SK-MEL-5 (cell line): Measurements from ENCODE around the gene NME9. TPM values are rescaled to one million over a fixed set of nuclear protein-coding genes. Genes with fewer than 3 reads are reported as not detected.

Experiments used
- DNase-seq: peaks from one replicate; pipeline ENCODE4 v3.0.0-alpha.2; 2016; ENCODE audit warnings: low read depth, low spot score
- in situ Hi-C: cut with HindIII; loops from 2 replicates; pipeline ENCODE4 v1.10.0; 2016; ENCODE audit warnings: low sequenced_read_pairs, high pct_unique_total_duplicates, low pct_unique_long_range_greater_than_20kb
- total RNA-seq: library from RNA; depleted of rRNA; stranded (reverse); fragments of >200 nt; shearing (Covaris generic); gene quantifications from 2 replicates; pipeline ENCODE4 v1.2.3, GENCODE V29; 2014

The NME9 gene
- total RNA-seq, 1 experiment from 2014 or later: not detected

DNA sequence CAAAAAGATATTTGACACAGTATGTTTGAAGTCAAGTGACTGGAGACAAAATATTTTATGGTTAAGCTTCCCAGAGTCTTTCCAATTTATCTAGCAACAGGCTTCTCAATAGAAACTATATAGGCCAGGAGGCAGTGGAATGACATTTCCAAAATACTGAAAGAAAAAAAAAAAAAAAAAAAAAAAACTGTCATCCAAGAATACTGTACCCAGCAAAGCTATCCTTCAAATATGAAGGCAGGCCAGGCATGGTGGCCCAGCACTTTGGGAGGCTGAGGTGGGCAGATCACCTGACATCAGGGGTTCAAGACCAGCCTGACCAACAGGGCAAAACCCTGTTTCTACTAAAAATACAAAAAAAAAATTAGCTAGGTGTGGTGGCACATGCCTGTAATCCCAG lies 20.9 kb downstream of the NME9 start:
- DNase-seq: no peak
- in situ Hi-C loops: no loop called here

DNA sequence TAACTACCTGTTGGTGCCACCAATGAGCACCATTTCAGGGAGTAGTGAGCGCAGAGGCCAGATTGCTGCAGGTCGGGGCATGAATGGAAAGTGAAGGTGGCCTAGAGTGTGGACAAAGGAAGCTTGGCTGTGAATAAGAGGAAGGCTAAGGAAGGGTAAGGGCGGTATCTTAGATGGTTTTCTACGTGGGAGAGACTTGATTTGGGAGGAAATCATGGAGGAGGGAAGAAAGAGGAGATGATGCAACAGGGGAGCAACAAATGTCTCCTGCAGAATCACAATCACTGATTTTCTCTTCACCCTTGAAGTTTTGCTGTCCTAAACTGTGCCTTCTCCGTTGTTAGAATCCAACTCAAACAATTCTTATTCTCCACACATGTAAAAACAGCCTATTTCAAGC lies 21.8 kb downstream of the NME9 start:
- in situ Hi-C loops: no loop called here
- no peak for DNase-seq

- in situ Hi-C loops: no loop called here
- DNase-seq: no peak
Measured at GRCh38 chr3:138303474-138303873, 26.2 kb downstream of the NME9 start.

DNA sequence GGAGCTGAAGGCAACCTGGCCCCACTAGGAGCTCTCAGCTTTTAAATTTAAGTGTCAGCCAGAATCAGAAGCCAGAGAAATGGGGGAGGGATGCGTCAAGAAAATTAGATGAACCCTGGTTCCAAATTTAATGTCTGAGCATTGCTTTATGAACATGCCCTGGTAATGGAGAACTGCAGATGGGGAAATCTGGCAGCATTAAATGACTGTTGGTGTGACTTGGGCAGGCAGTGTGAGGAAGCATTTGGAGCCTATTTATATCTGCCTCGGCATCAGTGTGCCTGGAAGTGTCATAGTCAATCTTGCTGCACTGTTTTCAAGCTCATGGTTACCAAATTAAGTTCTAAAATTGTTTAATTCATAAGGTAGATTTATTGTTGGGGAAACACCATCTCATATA lies 29.0 kb downstream of the NME9 start:
- no peak for DNase-seq
- in situ Hi-C loops: no loop called here

DNA sequence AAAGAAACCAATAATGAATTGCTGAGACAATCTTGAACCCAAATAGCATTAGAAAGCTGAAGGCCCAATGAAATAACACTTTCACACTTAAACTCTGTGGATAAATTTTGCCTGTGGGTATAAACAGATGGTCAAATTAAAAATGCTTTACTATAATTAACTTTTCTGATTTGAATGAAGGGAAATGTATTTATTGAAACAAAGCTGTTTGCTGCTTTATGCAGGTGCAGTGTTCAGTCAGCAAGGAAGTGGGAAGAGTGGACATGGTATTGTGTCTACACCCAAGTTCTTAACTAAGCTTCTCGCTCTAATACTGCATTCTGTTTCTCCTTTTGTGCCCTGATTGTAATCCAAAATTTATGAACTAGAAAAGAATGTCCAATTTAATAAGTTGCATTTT lies 31.8 kb downstream of the NME9 start:
- in situ Hi-C loops: no loop called here
- DNase-seq: no peak

GRCh38 chr3:138297059-138297607 lies 32.5 kb downstream of the NME9 start:
- in situ Hi-C loops: no loop called here
- no peak for DNase-seq

DNA sequence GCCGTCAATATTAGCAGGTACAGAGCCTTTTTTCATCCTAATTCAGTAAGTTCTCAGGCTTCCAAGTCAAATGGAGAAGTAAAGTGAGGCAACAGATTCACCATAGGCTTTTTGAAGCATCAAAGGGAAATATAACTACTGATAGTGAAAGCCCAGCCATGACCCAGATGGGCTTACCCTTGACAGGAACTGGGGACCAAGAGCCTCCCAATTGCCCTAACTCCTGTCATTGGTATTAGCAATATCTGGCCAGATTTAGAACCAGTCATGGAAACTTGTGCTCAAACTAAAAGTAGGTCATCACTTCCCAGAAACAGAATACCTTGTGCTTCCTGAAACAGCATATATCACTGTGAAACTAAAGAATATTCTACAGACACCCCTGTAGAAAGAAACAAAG lies 33.0 kb downstream of the NME9 start:
- no peak for DNase-seq
- in situ Hi-C loops: no loop called here

- in situ Hi-C loops: no loop called here
- no peak for DNase-seq
Measured at GRCh38 chr3:138289701-138290100, 40.0 kb downstream of the NME9 start.

- DNase-seq: no peak
- in situ Hi-C loops: no loop called here
Measured at GRCh38 chr3:138289260-138289659, 40.4 kb downstream of the NME9 start.

DNA sequence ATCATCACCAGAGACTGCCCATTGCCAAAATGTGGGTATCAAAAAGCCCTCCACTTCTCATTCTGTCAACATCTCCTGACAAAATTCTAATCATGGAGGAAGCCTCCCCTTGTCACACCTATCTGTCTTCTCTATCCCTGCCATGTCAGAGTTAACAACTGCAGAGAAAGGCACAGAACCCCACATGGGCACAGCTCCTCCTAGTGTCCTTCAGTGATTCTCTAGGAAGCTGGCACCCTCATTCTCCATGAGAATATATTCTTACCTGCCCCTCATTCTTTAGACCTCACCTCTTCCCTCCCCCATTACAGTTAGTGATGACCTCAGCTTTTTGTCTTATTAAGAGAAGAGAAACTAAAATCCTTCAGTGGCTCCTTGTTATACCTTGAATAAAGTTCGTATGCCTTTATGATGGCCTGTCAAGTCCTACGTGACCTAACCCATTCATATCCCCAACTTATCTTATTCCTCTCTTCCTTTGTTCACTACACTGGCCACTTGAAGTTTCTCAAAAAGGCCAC lies 44.6 kb downstream of the NME9 start:
- in situ Hi-C loops: no loop called here
- no peak for DNase-seq

GRCh38 chr3:138284079-138284478 lies 45.6 kb downstream of the NME9 start:
- in situ Hi-C loops: no loop called here

GRCh38 chr3:138282836-138283235 lies 46.8 kb downstream of the NME9 start:
- DNase-seq: no peak
- in situ Hi-C loops: no loop called here

More at GRCh38 chr3:138284079-138284478, 45.6 kb downstream of the NME9 start:
- no peak for DNase-seq

DNA sequence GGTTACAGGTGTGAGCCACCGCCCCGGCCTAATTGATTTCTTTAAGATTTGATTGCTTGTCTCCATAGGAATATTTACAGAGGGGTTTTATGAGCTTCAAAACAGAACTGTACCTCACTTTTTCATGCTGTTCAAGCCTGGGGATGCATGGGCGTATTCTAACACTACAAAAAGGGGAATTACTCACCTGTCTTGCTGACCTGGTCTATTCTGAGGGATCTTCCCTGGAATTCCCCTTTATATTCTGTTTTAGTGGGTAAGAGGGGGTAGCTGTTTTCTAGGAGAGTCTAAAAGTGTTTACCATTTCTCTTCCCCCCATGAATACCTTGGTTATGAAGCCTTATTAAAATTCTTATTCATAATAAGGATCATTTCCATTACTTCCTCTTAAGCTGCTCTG lies 48.1 kb downstream of the NME9 start:
- in situ Hi-C loops: no loop called here
- DNase-seq: no peak

DNA sequence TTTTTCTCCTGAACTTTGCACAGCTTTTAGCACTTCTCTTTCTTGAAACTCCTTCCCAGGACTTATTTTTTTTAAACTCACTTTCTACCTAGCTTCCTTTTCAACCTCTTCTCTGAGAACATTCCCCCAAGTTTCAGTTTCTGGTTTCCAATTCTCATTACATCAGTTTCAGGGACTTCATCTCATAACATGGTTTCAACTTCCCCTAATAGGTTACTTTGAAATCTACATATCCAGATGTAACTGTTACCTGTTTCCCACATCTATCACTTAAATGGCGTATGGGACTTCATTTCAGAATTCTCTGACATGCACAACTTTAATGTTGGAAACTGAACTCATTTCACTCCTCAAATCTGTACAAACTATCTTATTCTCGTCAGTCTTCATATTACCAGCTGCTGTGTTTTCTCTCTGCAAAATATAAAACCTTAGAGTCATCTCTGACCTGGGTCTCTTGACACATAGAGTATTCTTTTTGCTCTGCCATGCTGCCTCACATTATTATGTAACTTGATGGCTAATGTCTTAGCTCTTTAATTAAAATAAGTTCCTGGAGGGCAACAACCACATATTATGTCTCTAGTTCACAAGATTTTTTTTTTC lies 58.4 kb downstream of the NME9 start:
- in situ Hi-C loops: no loop called here
- DNase-seq: no peak

DNA sequence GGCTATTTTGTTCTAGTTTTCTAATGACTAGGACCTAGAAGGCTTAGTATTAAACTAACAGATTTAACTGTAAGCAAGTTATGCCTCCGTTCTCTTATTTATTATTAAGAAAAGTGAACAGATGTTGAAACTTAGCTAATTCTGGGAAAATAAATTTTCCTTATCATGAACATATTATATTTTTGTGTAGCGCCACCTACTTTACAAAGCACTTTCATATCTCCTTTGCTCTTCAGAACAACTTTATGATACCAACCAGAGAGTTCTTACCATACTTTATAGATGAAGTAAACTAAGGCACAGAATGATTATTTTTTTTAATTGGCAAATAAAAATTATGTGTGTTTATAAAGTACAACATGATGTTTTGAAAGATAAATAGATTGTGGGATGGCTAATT lies 59.4 kb downstream of the NME9 start:
- in situ Hi-C loops: no loop called here
- no peak for DNase-seq

- in situ Hi-C loops: no loop called here
- DNase-seq: no peak
Measured at GRCh38 chr3:138267083-138267482, 62.6 kb downstream of the NME9 start.

DNA sequence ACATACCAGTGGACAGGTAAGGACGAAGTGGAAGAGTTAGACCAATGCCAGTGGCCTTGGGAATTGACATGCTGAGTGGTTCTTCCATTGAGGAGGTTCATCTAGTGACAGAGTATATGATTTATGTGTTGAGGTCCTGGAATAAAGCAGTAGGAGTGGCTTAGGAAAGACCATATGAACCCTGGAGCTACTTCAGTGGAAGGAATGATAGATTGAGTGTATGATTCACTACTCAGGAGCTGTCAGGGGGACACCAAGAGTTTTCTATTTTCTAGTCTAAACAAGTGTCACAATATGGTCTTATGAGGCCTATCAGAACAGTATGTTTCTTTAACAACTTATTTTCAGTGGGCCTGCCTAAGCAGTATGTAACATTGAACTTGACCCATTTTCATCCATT lies 63.9 kb downstream of the NME9 start:
- no peak for DNase-seq
- in situ Hi-C loops: no loop called here

GRCh38 chr3:138263104-138263503 lies 66.5 kb downstream of the NME9 start:
- no peak for DNase-seq
- in situ Hi-C loops: no loop called here

GRCh38 chr3:138260611-138261010 lies 69.0 kb downstream of the NME9 start:
- in situ Hi-C loops: no loop called here
- DNase-seq: no peak

DNA sequence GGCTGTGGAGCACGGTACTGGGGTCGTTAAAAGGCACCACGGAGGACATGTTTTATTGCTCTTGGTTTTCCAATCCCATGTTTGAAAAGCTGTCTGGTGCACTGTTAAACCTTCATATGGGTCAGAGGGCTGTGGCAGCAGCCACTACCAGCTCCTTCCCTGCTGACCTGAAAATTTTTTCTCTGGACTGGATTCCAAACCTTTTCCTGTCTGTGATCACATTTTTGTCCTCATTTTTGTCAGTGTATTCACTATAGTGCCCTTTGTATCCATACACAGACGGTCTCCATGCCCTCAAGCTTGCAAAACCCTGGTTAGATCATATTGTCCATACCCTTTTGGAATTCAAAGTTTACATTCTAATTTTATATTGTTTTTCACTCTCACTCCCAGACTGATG lies 70.5 kb downstream of the NME9 start:
- in situ Hi-C loops: no loop called here
- DNase-seq: no peak
